Right lobe of liver (tissue), 4 donors: Measurements from ENCODE around the gene PPRC1.

Experiments used
- CTCF ChIP-seq, 4 donors: fragments of 200-600 bp in 3 of 4; fragments of 450-650 bp in 1 of 4; IDR thresholded peaks; one replicate each; pipeline versions ENCODE4 v1.5.1 to v1.8.0; 2016 to 2022; ENCODE audit warnings: antibody characterized with exemption in 4 of 4, mild to moderate bottlenecking in 2 of 4
- POLR2A ChIP-seq: fragments of 450-650 bp; IDR thresholded peaks from one replicate; pipeline ENCODE4 v1.6.1; 2017; ENCODE audit warnings: antibody characterized with exemption, mild to moderate bottlenecking
- donor health status: DM: no; HTN: no; CAD: no.
- donor health status: DM: no; HTN: no; CAD: no.
- donor health status: DM: no; HTN: yes; CAD: no.

- TF ChIP-seq CTCF (IDR thresholded peaks at IDR 0.05): no peak
- TF ChIP-seq POLR2A: no peak
These were observed 35.0 kb downstream of the PPRC1 start for GRCh38 chr10:102167861-102168260.
